HEK293 (cell line): ENCODE data around the gene FAIM.
"Not testable (repeated sequence)": the region's sequence is repeated elsewhere in the genome, so short reads cannot be mapped to it uniquely, and the experiment has no call there.

Experiments
- BCL11A ChIP-seq: fragments of 450-650 bp; formaldehyde crosslinking; IDR thresholded peaks from 2 replicates; pipeline ENCODE4 v1.5.1; 2016; ENCODE audit warnings: low read depth, missing biosample characterization, missing genetic modification characterization
- MYNN ChIP-seq: fragments of 450-650 bp; formaldehyde crosslinking; IDR thresholded peaks from 2 replicates; pipeline ENCODE4 v1.5.1; 2016; ENCODE audit warnings: missing biosample characterization, missing genetic modification characterization, borderline replicate concordance
- PRDM1 ChIP-seq: fragments of 450-650 bp; formaldehyde crosslinking; IDR thresholded peaks from 2 replicates; pipeline ENCODE4; 2016; ENCODE audit warnings: missing biosample characterization, missing genetic modification characterization
- YY2 ChIP-seq: fragments of 450-650 bp; formaldehyde crosslinking; IDR thresholded peaks from 2 replicates; pipeline ENCODE4 v1.5.1; 2016; ENCODE audit warnings: missing biosample characterization, missing genetic modification characterization
- ZNF274 ChIP-seq, 2 experiments: fragments of 200-500 bp in 1 of 2; fragments of 450-650 bp in 1 of 2; sonication (Bioruptor generic) in 1 of 2; formaldehyde crosslinking in 1 of 2; IDR thresholded peaks; 2 replicates each; pipeline versions ENCODE4 v1.5.1 to v1.6.1; 2014 to 2016; ENCODE audit warnings: borderline replicate concordance in 1 of 2, inconsistent platforms in 1 of 2, low read length in 1 of 2, missing biosample characterization in 1 of 2, missing genetic modification characterization in 1 of 2
- ZNF585B ChIP-seq: fragments of 450-650 bp; formaldehyde crosslinking; IDR thresholded peaks from 2 replicates; pipeline ENCODE4 v1.5.1; 2016; ENCODE audit warnings: missing biosample characterization, missing genetic modification characterization
- ZNF660 ChIP-seq: fragments of 450-650 bp; IDR thresholded peaks from 2 replicates; pipeline ENCODE4 v1.5.1; 2018; ENCODE audit warnings: missing biosample characterization, mild to moderate bottlenecking, missing genetic modification characterization
- TF ChIP-seq, protein P1 (sequence below): fragments of 450-650 bp; IDR thresholded peaks from 2 replicates; pipeline ENCODE4 v1.5.1; 2018; ENCODE audit warnings: missing biosample characterization, mild to moderate bottlenecking, missing genetic modification characterization
- TF ChIP-seq, protein P2 (sequence below): fragments of 450-650 bp; formaldehyde crosslinking; IDR thresholded peaks from 2 replicates; pipeline ENCODE4 v1.5.1; 2016; ENCODE audit warnings: missing biosample characterization, missing genetic modification characterization
- TF ChIP-seq, protein P3 (sequence below): fragments of 450-650 bp; formaldehyde crosslinking; optimal IDR thresholded peaks from 2 replicates; pipeline ENCODE3; 2016; ENCODE audit warnings: missing biosample characterization, mild to moderate bottlenecking, missing genetic modification characterization

DNA sequence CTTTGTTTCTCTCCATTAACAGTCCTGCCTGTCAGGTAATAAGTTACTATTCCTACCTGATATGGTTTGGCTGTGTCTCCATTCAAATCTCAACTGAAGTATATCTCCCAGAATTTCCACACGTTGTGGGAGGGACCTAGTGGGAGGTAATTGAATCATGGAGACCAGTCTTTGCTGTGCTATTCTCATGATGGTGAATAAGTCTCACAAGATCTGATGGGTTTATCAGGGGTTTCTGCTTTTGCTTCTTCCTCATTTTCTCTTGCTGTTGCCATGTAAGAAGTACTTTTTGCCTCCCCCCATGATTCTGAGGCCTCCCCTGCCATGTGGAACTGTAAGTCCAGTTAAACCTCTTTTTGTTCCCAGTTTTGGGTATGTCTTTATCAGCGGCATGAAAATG, 6.9 kb upstream of the FAIM start:
- TF ChIP-seq, protein P1, sequence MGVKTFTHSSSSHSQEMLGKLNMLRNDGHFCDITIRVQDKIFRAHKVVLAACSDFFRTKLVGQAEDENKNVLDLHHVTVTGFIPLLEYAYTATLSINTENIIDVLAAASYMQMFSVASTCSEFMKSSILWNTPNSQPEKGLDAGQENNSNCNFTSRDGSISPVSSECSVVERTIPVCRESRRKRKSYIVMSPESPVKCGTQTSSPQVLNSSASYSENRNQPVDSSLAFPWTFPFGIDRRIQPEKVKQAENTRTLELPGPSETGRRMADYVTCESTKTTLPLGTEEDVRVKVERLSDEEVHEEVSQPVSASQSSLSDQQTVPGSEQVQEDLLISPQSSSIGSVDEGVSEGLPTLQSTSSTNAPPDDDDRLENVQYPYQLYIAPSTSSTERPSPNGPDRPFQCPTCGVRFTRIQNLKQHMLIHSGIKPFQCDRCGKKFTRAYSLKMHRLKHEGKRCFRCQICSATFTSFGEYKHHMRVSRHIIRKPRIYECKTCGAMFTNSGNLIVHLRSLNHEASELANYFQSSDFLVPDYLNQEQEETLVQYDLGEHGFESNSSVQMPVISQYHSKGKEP (tag by site-specific recombination): not testable (repeated sequence)
- TF ChIP-seq YY2 (tag by site-specific recombination); BCL11A (tag by site-specific recombination); ZNF585B (tag by site-specific recombination); PRDM1 (tag by site-specific recombination); ZNF660 (tag by site-specific recombination); MYNN (tag by site-specific recombination); ZNF274 (IDR thresholded peaks at IDR 0.05; ENCODE audit: low read length); ZNF274 (tag by site-specific recombination; IDR thresholded peaks at IDR 0.05; ENCODE audit: borderline replicate concordance): not testable (repeated sequence)
- TF ChIP-seq, protein P2, sequence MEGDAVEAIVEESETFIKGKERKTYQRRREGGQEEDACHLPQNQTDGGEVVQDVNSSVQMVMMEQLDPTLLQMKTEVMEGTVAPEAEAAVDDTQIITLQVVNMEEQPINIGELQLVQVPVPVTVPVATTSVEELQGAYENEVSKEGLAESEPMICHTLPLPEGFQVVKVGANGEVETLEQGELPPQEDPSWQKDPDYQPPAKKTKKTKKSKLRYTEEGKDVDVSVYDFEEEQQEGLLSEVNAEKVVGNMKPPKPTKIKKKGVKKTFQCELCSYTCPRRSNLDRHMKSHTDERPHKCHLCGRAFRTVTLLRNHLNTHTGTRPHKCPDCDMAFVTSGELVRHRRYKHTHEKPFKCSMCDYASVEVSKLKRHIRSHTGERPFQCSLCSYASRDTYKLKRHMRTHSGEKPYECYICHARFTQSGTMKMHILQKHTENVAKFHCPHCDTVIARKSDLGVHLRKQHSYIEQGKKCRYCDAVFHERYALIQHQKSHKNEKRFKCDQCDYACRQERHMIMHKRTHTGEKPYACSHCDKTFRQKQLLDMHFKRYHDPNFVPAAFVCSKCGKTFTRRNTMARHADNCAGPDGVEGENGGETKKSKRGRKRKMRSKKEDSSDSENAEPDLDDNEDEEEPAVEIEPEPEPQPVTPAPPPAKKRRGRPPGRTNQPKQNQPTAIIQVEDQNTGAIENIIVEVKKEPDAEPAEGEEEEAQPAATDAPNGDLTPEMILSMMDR (tag by site-specific recombination): not testable (repeated sequence)
- TF ChIP-seq, protein P3, sequence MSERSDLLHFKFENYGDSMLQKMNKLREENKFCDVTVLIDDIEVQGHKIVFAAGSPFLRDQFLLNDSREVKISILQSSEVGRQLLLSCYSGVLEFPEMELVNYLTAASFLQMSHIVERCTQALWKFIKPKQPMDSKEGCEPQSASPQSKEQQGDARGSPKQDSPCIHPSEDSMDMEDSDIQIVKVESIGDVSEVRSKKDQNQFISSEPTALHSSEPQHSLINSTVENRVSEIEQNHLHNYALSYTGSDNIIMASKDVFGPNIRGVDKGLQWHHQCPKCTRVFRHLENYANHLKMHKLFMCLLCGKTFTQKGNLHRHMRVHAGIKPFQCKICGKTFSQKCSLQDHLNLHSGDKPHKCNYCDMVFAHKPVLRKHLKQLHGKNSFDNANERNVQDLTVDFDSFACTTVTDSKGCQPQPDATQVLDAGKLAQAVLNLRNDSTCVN: not testable (repeated sequence)
